ENCODE data around the gene DCST2. TPM values are rescaled to one million over a fixed set of nuclear protein-coding genes. Genes with fewer than 3 reads are reported as not detected.

The DCST2 gene
- total RNA-seq, 1 donor from 2014 or later = 0.30 TPM

GRCh38 chr1:155050560-155051341 lies 17.2 kb upstream of the DCST2 start, which contains the start of gene ADAM15:
TSS of gene ADAM15 (plus strand) at chr1:155051316. CDS start at chr1:155051387, 71 bp downstream.
- DNase-seq (ENCODE audit: low spot score) = no peak
- H3K27ac Mint-ChIP-seq (ENCODE audit: unreplicated experiment) = peak within 1 kb of the TSS; percentile 90
- H3K27me3 Mint-ChIP-seq (ENCODE audit: low read depth) = no peaks in the 10 kb centered on the region
- peaks cover 2% of the 10 kb centered on the region for H3K36me3 Mint-ChIP-seq (ENCODE audit: low read depth)
- peak within 1 kb of the TSS; percentile 79 for H3K4me3 Mint-ChIP-seq (ENCODE audit: unreplicated experiment)
- peak; percentile 100 for TF ChIP-seq CTCF (IDR thresholded peaks at IDR 0.05)
- no peaks in the 10 kb centered on the region for H3K9me3 Mint-ChIP-seq (ENCODE audit: low read depth)
- H3K4me1 Mint-ChIP-seq (ENCODE audit: low read depth) = peaks cover 27% of the 10 kb centered on the region

DNA sequence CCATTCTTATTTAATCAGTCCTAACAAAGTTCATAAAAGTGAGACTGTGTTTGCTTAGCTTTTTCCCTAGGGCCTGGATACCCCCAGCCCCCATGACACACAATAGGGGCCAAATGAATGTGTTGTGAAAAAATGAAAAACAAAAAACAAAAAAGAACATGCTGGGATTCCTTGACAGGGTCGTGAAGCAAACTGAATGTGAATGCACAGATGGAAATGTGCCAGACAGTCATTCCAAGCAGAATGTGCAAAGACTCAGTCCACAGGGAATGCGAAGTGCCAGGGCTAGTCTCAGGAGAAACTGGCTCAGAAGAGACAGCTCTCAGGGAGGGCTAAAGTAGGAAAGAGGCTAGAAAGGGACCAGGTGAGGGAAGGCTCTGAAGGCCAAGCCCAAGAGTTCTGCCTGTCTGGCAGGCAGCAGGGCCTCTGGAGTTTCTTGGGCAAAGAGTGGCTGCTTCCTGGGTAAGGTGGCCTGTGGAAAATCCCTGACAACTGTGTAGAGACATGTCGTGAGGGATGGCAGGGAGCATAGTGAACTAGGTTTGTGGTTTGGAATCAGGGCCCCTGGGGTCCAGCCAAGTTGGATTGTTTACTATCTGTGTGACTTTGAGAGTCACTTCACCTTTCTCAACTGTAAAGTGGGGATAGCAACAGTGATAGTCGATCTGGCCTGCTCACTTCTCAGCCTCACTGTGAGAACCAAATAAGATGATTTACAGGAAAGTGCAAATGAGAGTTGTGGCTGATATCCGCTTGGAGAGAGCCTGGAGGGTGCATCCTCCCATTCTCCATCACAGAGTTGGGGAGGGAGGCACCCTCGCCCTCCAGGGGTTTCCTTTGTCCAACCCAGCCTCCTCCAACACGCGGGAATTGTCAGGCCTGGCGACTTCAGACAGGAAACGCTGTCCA lies 16.3 kb upstream of the DCST2 start:
- Mint-ChIP-seq H3K27ac (ENCODE audit: unreplicated experiment) (peak overlapping the region; percentile 90), H3K36me3 (ENCODE audit: low read depth) (no peaks in the 10 kb centered on the region), H3K9me3 (ENCODE audit: low read depth) (no peaks in the 10 kb centered on the region), H3K4me3 (ENCODE audit: unreplicated experiment) (peak overlapping the region; percentile 79), H3K4me1 (ENCODE audit: low read depth) (peaks cover 30% of the 10 kb centered on the region), H3K27me3 (ENCODE audit: low read depth) (no peaks in the 10 kb centered on the region)
- no peak for TF ChIP-seq CTCF (IDR thresholded peaks at IDR 0.05)
- no peak for DNase-seq (ENCODE audit: low spot score)

GRCh38 chr1:155048449-155049334 lies 15.1 kb upstream of the DCST2 start:
- no peak for DNase-seq (ENCODE audit: low spot score)
- Mint-ChIP-seq H3K4me1 (ENCODE audit: low read depth) (peaks cover 36% of the 10 kb centered on the region), H3K9me3 (ENCODE audit: low read depth) (no peaks in the 10 kb centered on the region), H3K27ac (ENCODE audit: unreplicated experiment) (no peak overlapping the region), H3K4me3 (ENCODE audit: unreplicated experiment) (no peak overlapping the region), H3K27me3 (ENCODE audit: low read depth) (no peaks in the 10 kb centered on the region), H3K36me3 (ENCODE audit: low read depth) (no peaks in the 10 kb centered on the region)
- no peak for TF ChIP-seq CTCF (IDR thresholded peaks at IDR 0.05)

- Mint-ChIP-seq H3K27me3 (ENCODE audit: low read depth) (peaks cover 3% of the 10 kb centered on the region), H3K36me3 (ENCODE audit: low read depth) (no peaks in the 10 kb centered on the region), H3K4me3 (ENCODE audit: unreplicated experiment) (no peak overlapping the region), H3K9me3 (ENCODE audit: low read depth) (no peaks in the 10 kb centered on the region), H3K27ac (ENCODE audit: unreplicated experiment) (peak overlapping the region; percentile 30), H3K4me1 (ENCODE audit: low read depth) (peaks cover 19% of the 10 kb centered on the region)
- DNase-seq (ENCODE audit: low spot score) = no peak
- peak; percentile 85 for TF ChIP-seq CTCF (IDR thresholded peaks at IDR 0.05)
Measured at GRCh38 chr1:155044812-155045657, 11.5 kb upstream of the DCST2 start.

All from chondrocyte (in vitro differentiated cells).